ENCODE results near the gene PCSK4. TPM values are rescaled to one million over a fixed set of nuclear protein-coding genes. Genes with fewer than 3 reads are reported as not detected.
A peak's percentile ranks its signal among the peaks of the same experiment; 100 is the strongest.

PCSK4 gene
- total and polyA plus RNA-seq, 2 of the 13 experiments (the other 11 are each of a cell fraction or from before 2014, with no cell fraction given), result 2.0 to 2.7 TPM

DNA sequence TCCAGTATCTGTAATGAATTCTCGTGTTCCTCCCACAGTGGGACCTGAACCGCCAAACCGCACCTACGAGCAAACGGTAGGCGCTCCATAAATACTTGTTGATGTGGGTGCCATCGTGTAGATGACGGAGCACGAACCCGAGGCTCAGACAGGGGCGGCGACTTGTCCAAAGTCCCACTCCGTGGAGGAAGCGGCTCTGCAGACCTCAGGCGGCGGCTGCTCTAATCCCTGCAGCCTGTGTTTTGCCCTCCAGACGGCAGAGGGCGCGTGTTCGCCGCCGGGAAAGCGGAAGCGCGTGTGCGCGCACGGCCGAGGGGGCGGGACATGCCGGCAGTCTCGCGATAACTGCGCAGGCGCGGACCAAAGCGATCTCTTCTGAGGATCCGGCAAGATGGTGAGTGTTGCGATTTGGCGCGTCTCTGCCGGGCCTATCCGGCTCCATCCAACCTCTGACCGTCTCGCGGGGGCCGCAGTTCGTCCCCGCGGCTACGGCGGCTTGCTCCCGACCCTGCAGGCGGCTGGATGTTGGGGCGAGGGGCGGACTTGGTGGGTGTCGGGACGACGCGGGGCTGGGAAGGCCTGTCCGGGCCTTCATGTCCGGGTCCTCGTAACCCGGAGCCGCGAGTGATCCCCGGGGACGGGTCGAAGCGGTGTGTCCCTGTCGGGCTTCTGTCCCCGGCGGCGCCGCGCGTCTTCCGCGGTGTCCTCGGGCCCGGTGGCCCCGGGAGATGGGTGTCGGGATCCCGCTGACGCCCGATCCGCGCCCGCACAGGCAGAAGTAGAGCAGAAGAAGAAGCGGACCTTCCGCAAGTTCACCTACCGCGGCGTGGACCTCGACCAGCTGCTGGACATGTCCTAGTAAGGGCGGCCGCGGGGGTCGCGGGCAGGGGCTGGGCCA is 51.9 kb downstream of the PCSK4 start, which contains the start of gene RPS15 (continued):
- TF ChIP-seq, protein P1, sequence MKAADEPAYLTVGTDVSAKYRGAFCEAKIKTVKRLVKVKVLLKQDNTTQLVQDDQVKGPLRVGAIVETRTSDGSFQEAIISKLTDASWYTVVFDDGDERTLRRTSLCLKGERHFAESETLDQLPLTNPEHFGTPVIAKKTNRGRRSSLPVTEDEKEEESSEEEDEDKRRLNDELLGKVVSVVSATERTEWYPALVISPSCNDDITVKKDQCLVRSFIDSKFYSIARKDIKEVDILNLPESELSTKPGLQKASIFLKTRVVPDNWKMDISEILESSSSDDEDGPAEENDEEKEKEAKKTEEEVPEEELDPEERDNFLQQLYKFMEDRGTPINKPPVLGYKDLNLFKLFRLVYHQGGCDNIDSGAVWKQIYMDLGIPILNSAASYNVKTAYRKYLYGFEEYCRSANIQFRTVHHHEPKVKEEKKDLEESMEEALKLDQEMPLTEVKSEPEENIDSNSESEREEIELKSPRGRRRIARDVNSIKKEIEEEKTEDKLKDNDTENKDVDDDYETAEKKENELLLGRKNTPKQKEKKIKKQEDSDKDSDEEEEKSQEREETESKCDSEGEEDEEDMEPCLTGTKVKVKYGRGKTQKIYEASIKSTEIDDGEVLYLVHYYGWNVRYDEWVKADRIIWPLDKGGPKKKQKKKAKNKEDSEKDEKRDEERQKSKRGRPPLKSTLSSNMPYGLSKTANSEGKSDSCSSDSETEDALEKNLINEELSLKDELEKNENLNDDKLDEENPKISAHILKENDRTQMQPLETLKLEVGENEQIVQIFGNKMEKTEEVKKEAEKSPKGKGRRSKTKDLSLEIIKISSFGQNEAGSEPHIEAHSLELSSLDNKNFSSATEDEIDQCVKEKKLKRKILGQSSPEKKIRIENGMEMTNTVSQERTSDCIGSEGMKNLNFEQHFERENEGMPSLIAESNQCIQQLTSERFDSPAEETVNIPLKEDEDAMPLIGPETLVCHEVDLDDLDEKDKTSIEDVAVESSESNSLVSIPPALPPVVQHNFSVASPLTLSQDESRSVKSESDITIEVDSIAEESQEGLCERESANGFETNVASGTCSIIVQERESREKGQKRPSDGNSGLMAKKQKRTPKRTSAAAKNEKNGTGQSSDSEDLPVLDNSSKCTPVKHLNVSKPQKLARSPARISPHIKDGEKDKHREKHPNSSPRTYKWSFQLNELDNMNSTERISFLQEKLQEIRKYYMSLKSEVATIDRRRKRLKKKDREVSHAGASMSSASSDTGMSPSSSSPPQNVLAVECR (CRISPR knock-in tag; IDR thresholded peaks at IDR 0.05; ENCODE audit: borderline replicate concordance), result peak; percentile 93
- TF ChIP-seq, protein P2, sequence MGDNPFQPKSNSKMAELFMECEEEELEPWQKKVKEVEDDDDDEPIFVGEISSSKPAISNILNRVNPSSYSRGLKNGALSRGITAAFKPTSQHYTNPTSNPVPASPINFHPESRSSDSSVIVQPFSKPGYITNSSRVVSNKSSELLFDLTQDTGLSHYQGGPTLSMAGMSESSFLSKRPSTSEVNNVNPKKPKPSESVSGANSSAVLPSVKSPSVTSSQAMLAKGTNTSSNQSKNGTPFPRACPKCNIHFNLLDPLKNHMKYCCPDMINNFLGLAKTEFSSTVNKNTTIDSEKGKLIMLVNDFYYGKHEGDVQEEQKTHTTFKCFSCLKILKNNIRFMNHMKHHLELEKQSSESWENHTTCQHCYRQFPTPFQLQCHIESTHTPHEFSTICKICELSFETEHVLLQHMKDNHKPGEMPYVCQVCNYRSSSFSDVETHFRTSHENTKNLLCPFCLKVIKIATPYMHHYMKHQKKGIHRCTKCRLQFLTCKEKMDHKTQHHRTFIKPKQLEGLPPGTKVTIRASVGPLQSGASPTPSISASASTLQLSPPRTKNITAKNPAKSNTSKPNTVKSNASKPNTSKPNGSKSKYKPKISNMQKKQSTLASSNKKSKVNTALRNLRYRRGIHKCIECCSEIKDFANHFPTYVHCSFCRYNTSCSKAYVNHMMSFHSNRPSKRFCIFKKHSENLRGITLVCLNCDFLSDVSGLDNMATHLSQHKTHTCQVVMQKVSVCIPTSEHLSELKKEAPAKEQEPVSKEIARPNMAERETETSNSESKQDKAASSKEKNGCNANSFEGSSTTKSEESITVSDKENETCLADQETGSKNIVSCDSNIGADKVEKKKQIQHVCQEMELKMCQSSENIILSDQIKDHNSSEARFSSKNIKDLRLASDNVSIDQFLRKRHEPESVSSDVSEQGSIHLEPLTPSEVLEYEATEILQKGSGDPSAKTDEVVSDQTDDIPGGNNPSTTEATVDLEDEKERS (CRISPR knock-in tag; IDR thresholded peaks at IDR 0.05), result peak; percentile 77
- TF ChIP-seq FLYWCH1 (CRISPR knock-in tag; IDR thresholded peaks at IDR 0.05) (no peak), ZNF709 (CRISPR knock-in tag; IDR thresholded peaks at IDR 0.05) (peak; percentile 83), ISL2 (CRISPR knock-in tag; IDR thresholded peaks at IDR 0.05) (peak; percentile 89; the same call in 1 of the 2 replicates), ZNF451 (CRISPR knock-in tag; IDR thresholded peaks at IDR 0.05) (0 out of 2 replicates have a peak, but pooled peaks have one; percentile 55), ZNF354B (CRISPR knock-in tag; IDR thresholded peaks at IDR 0.05) (no peak), ZNF788 (CRISPR knock-in tag; IDR thresholded peaks at IDR 0.05; ENCODE audit: borderline replicate concordance) (peak; percentile 99), TRIM24 (CRISPR knock-in tag; IDR thresholded peaks at IDR 0.05) (no peak)
- TF ChIP-seq, protein P3, sequence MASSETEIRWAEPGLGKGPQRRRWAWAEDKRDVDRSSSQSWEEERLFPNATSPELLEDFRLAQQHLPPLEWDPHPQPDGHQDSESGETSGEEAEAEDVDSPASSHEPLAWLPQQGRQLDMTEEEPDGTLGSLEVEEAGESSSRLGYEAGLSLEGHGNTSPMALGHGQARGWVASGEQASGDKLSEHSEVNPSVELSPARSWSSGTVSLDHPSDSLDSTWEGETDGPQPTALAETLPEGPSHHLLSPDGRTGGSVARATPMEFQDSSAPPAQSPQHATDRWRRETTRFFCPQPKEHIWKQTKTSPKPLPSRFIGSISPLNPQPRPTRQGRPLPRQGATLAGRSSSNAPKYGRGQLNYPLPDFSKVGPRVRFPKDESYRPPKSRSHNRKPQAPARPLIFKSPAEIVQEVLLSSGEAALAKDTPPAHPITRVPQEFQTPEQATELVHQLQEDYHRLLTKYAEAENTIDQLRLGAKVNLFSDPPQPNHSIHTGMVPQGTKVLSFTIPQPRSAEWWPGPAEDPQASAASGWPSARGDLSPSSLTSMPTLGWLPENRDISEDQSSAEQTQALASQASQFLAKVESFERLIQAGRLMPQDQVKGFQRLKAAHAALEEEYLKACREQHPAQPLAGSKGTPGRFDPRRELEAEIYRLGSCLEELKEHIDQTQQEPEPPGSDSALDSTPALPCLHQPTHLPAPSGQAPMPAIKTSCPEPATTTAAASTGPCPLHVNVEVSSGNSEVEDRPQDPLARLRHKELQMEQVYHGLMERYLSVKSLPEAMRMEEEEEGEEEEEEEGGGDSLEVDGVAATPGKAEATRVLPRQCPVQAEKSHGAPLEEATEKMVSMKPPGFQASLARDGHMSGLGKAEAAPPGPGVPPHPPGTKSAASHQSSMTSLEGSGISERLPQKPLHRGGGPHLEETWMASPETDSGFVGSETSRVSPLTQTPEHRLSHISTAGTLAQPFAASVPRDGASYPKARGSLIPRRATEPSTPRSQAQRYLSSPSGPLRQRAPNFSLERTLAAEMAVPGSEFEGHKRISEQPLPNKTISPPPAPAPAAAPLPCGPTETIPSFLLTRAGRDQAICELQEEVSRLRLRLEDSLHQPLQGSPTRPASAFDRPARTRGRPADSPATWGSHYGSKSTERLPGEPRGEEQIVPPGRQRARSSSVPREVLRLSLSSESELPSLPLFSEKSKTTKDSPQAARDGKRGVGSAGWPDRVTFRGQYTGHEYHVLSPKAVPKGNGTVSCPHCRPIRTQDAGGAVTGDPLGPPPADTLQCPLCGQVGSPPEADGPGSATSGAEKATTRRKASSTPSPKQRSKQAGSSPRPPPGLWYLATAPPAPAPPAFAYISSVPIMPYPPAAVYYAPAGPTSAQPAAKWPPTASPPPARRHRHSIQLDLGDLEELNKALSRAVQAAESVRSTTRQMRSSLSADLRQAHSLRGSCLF (CRISPR knock-in tag; IDR thresholded peaks at IDR 0.05; ENCODE audit: borderline replicate concordance), result no peak
- TF ChIP-seq, protein P4, sequence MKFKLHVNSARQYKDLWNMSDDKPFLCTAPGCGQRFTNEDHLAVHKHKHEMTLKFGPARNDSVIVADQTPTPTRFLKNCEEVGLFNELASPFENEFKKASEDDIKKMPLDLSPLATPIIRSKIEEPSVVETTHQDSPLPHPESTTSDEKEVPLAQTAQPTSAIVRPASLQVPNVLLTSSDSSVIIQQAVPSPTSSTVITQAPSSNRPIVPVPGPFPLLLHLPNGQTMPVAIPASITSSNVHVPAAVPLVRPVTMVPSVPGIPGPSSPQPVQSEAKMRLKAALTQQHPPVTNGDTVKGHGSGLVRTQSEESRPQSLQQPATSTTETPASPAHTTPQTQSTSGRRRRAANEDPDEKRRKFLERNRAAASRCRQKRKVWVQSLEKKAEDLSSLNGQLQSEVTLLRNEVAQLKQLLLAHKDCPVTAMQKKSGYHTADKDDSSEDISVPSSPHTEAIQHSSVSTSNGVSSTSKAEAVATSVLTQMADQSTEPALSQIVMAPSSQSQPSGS (CRISPR knock-in tag; IDR thresholded peaks at IDR 0.05), result peak; percentile 92

Data from HepG2 (cell line).